ENCODE results near the gene LARP7.

DNA sequence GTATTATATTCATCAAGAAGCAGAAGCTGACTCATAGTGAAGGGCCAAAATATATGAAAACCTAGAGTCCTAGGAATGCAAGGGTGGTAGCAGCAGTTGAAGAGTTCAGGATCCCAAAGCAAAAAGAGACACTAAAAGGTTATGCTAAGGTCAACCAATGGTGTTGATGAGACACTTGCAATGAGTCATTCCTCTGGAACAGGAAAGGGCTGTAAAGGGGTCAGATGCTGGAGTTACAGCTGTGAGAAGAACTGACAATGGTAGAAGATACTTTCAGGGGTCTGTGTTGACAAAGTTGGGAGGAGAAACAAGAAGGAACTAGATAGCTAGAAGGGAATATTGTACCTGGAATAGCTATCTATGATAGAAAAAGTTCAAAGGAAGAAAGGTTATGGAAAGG lies 47.7 kb upstream of the LARP7 start:
- TF ChIP-seq, protein P1, sequence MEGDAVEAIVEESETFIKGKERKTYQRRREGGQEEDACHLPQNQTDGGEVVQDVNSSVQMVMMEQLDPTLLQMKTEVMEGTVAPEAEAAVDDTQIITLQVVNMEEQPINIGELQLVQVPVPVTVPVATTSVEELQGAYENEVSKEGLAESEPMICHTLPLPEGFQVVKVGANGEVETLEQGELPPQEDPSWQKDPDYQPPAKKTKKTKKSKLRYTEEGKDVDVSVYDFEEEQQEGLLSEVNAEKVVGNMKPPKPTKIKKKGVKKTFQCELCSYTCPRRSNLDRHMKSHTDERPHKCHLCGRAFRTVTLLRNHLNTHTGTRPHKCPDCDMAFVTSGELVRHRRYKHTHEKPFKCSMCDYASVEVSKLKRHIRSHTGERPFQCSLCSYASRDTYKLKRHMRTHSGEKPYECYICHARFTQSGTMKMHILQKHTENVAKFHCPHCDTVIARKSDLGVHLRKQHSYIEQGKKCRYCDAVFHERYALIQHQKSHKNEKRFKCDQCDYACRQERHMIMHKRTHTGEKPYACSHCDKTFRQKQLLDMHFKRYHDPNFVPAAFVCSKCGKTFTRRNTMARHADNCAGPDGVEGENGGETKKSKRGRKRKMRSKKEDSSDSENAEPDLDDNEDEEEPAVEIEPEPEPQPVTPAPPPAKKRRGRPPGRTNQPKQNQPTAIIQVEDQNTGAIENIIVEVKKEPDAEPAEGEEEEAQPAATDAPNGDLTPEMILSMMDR (IDR thresholded peaks at IDR 0.05; ENCODE audit: low read depth, low read length), result no peak
- TF ChIP-seq EZH2phosphoT487 (IDR thresholded peaks at IDR 0.05; ENCODE audit: low read depth), result no peak

Data from OCI-LY3 (cell line).